Testis (tissue), 5 donors: Measurements from ENCODE around the gene ACOX3. TPM values are rescaled to one million over a fixed set of nuclear protein-coding genes. Genes with fewer than 3 reads are reported as not detected.
"Not testable (repeated sequence)": the region's sequence is repeated elsewhere in the genome, so short reads cannot be mapped to it uniquely, and the experiment has no call there.

ENCODE experiments used
- DNase-seq: peaks from one replicate; pipeline ENCODE4 v3.0.0-alpha.2; 2019
- H3K27ac ChIP-seq, 2 donors: fragments of 200-600 bp; sonication (generic); one replicate each; pipeline ENCODE4 v1.5.1; 2019
- H3K27me3 ChIP-seq: fragments of 200-600 bp; sonication (generic); one replicate; pipeline ENCODE4 v1.5.1; 2019
- H3K36me3 ChIP-seq: fragments of 200-600 bp; sonication (generic); one replicate; pipeline ENCODE4 v1.5.1; 2017; ENCODE audit warnings: low read depth; ENCODE audit errors: missing control alignments
- H3K4me1 ChIP-seq: fragments of 200-600 bp; sonication (generic); one replicate; pipeline ENCODE4 v1.5.1; 2019
- H3K4me3 ChIP-seq, 2 donors: fragments of 200-600 bp; sonication (generic); one replicate each; pipeline ENCODE4 v1.5.1; 2017 to 2019
- H3K9me3 ChIP-seq: fragments of 200-600 bp; sonication (generic); one replicate; pipeline ENCODE4 v1.5.1; 2017
- CTCF ChIP-seq, 3 experiments: fragments of 450-650 bp in 2 of 3; fragments of 200-600 bp in 1 of 3; sonication (generic) in 1 of 3; IDR thresholded peaks; one replicate each; pipeline ENCODE4 v1.5.1; 2016 to 2019; ENCODE audit warnings: antibody characterized with exemption in 3 of 3, mild to moderate bottlenecking in 2 of 3, moderate library complexity in 1 of 3
- POLR2A ChIP-seq: fragments of 450-650 bp; IDR thresholded peaks from one replicate; pipeline ENCODE4 v1.6.1; 2017; ENCODE audit warnings: antibody characterized with exemption, mild to moderate bottlenecking, moderate library complexity
- WGBS, 2 donors: methylation state at CpG; one replicate each; pipeline ENCODE4 v1.1.5; 2018; 5-methylcytosine and 5-hydroxymethylcytosine counted together
- intact Hi-C: fragments of 100-400 bp; cut with DNase I; formaldehyde crosslinking; loops from one replicate; pipeline ENCODE4 v1.15.1; 2023; ENCODE audit warnings: low total_unique reads
- long read RNA-seq, 2 donors: transcript quantifications; one replicate each; lab custom pipeline, GENCODE V29; 2026
- polyA plus RNA-seq: library from polyadenylated mRNA; stranded (reverse); fragments of 350-450 nt; fragmentation: Illumina TruSeq; extraction: RNeasy Lipid Tissue Mini Kit (QIAGEN cat#74804); gene quantifications from one replicate; pipeline ENCODE4 v1.2.3, GENCODE V29; 2014; ENCODE audit warnings: low read depth, low replicate concordance; ENCODE audit not compliant: insufficient read depth
- total RNA-seq, 2 donors: library from RNA; depleted of rRNA; stranded (reverse); fragments of >200 nt; gene quantifications; one replicate each; pipeline ENCODE4 v1.2.3, GENCODE V29; 2016

The ACOX3 gene
- total RNA-seq: 10 to 100 TPM; 29.8 to 35.9 TPM
- polyA plus RNA-seq: 8.6 TPM
- long read RNA-seq, donor 1: 0 reads
- long read RNA-seq, donor 2, partial matches to known transcripts: 0 of 1 reads
- long read RNA-seq, donor 2, other reads (novel, unspliced or antisense): 0 of 1 reads

GRCh38 chr4:8440492-8441311 lies at the start of gene ACOX3, which contains the start of gene TRMT44:
ACOX3 (minus strand) TSS chr4:8440723; CDS start chr4:8416521, 24,202 bp downstream.
TRMT44 (plus strand) TSS chr4:8440777; CDS start chr4:8440823, 46 bp downstream.
- Histone ChIP-seq H3K4me3 (peak within 1 kb of the TSS; percentile 94 to 96), H3K9me3 (no peaks in the 10 kb centered on the region), H3K27me3 (no peaks in the 10 kb centered on the region), H3K4me1 (peaks cover 60% of the 10 kb centered on the region), H3K27ac (peak within 1 kb of the TSS; percentile 85 to 87), H3K36me3 (no peaks in the 10 kb centered on the region)
- DNase-seq: peak; percentile 96
- 0% methylated on average over 34 to 55 of the region's 60 CpGs for whole genome bisulfite sequencing, 2 donors
- TF ChIP-seq CTCF (IDR thresholded peaks at IDR 0.05): peak in 2 of 3 experiments; percentile 13 to 38
- no peak for TF ChIP-seq POLR2A
- intact Hi-C loops: no loop called here

- Histone ChIP-seq H3K27ac (no peak overlapping the region), H3K4me3 (no peak overlapping the region), H3K9me3 (no peaks in the 10 kb centered on the region), H3K27me3 (no peaks in the 10 kb centered on the region), H3K4me1 (no peaks in the 10 kb centered on the region), H3K36me3 (no peaks in the 10 kb centered on the region)
- DNase-seq: no peak
- TF ChIP-seq POLR2A (no peak), CTCF (IDR thresholded peaks at IDR 0.05) (no peak)
- intact Hi-C loops: no loop called here
- WGBS, 2 donors: 70 to 79% methylated on average over 5 of the region's 5 CpGs
Measured at GRCh38 chr4:8488791-8489369, 48.4 kb upstream of the ACOX3 start.

GRCh38 chr4:8486643-8487042 lies 46.1 kb upstream of the ACOX3 start:
- WGBS, 2 donors: 50 to 55% methylated on average over 9 of the region's 9 CpGs
- H3K27me3 ChIP-seq, H3K4me3 ChIP-seq, H3K9me3 ChIP-seq, DNase-seq, H3K27ac ChIP-seq, H3K4me1 ChIP-seq, intact Hi-C loops, H3K36me3 ChIP-seq: not testable (repeated sequence)

- Histone ChIP-seq H3K4me3 (no peak overlapping the region), H3K36me3 (no peaks in the 10 kb centered on the region), H3K9me3 (no peaks in the 10 kb centered on the region), H3K4me1 (no peaks in the 10 kb centered on the region), H3K27ac (no peak overlapping the region), H3K27me3 (no peaks in the 10 kb centered on the region)
- WGBS, 2 donors: 93 to 95% methylated on average over 11 of the region's 11 CpGs
- TF ChIP-seq POLR2A: no peak
- TF ChIP-seq CTCF (IDR thresholded peaks at IDR 0.05): no peak
- no peak for DNase-seq
- intact Hi-C loops: no loop called here
Measured at GRCh38 chr4:8480221-8480620, 39.7 kb upstream of the ACOX3 start.
